Measurements from ENCODE around the gene HSBP1L1.

The HSBP1L1 gene

GRCh38 chr18:79930020-79930642 lies 34.3 kb upstream of the HSBP1L1 start:
- no peak for DNase-seq

GRCh38 chr18:79931475-79931874 lies 33.0 kb upstream of the HSBP1L1 start:
- DNase-seq, result no peak

GRCh38 chr18:79932907-79933306 lies 31.5 kb upstream of the HSBP1L1 start:
- no peak for DNase-seq

GRCh38 chr18:79933765-79934164 lies 30.7 kb upstream of the HSBP1L1 start:
- no peak for DNase-seq

- DNase-seq, result no peak
These were observed 29.9 kb upstream of the HSBP1L1 start for GRCh38 chr18:79934311-79935097.

GRCh38 chr18:79935098-79935480 lies 29.4 kb upstream of the HSBP1L1 start:
- DNase-seq, result no peak

GRCh38 chr18:79935499-79935898 lies 28.9 kb upstream of the HSBP1L1 start:
- no peak for DNase-seq

GRCh38 chr18:79935925-79936324 lies 28.5 kb upstream of the HSBP1L1 start:
- DNase-seq, result no peak

- DNase-seq, result no peak
These were observed 27.8 kb upstream of the HSBP1L1 start for GRCh38 chr18:79936641-79937040.

GRCh38 chr18:79937103-79937860 lies 27.2 kb upstream of the HSBP1L1 start:
- DNase-seq, result no peak

GRCh38 chr18:79938196-79938595 lies 26.2 kb upstream of the HSBP1L1 start:
- DNase-seq, result no peak

GRCh38 chr18:79939096-79939495 lies 25.3 kb upstream of the HSBP1L1 start:
- DNase-seq, result no peak

GRCh38 chr18:79940126-79940813 lies 24.2 kb upstream of the HSBP1L1 start:
- DNase-seq, result no peak

GRCh38 chr18:79940814-79941472 lies 23.5 kb upstream of the HSBP1L1 start:
- no peak for DNase-seq

- no peak for DNase-seq
These were observed 22.8 kb upstream of the HSBP1L1 start for GRCh38 chr18:79941473-79942119.

- no peak for DNase-seq
These were observed 22.2 kb upstream of the HSBP1L1 start for GRCh38 chr18:79942211-79942610.

- DNase-seq, result no peak
These were observed 21.4 kb upstream of the HSBP1L1 start for GRCh38 chr18:79942786-79943607.

- no peak for DNase-seq
These were observed 20.8 kb upstream of the HSBP1L1 start for GRCh38 chr18:79943608-79944125.

GRCh38 chr18:79944126-79944731 lies 20.2 kb upstream of the HSBP1L1 start:
- peak; percentile 13 for DNase-seq

- DNase-seq, result no peak
These were observed 19.7 kb upstream of the HSBP1L1 start for GRCh38 chr18:79944746-79945117.
